GM18861 (cell line): Measurements from ENCODE around the gene AGBL4.
A peak's percentile ranks its signal among the peaks of the same experiment; 100 is the strongest.

Experiments used
- ATAC-seq: cut with Tn5 transposase; IDR thresholded peaks from one replicate; pipeline ENCODE4 v1.9.1; 2021; ENCODE audit not compliant: unreplicated experiment

AGBL4 gene

DNA sequence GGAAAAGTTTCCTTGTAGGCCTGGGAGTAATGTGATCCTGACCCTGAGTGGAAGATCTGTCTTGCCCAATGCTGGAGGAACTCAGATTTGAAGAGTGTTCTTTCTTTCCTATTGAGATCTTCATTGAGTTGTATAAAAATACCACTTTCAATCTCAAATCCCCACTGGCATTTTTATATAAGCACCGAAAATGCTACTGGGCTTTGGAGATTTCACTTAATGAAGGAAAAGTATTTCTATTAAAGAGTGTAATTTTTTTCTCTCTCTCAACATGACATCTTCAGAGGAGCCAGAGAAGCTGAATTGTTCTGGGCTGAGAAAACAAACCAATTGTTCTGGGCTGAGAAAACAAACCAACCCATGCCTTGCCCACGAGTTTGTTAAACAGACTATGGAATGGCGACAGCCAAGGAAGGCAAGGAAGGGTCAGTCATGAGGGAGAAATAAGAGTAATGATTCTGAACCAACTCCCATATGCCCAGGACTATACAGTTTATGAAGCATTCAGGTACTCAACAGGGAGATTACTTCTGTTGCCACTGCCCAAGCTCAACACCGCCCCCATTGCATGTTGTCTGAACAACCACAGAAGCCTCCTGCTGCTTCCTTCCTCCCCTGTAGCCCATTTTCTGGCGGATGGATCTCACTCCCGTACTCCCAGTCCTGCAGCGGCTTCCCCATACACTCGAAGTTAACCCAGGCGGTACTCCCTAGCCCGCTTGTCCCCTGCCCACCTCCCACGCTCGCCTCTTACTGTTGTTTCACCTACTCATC is 1350.2 kb downstream of the AGBL4 start:
- no peak for ATAC-seq

DNA sequence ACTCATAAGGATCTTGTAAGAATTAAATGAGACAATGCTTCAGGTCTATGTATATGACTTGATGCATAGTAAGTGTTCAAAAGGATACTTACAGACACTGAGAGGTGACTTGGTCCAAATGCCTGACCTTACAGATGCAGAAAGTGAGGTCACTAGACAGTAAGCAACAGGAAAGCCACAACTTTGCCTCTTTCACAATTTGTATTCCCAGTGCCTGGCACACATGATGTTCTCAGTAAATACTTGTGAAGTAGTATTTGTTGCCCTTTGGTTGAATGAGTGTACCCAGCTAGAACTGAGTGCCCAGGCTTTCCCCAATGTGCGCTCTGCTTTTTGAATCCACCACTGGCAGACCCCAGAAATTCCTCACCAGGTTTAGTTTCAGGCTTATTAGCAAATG is 1352.2 kb downstream of the AGBL4 start:
- ATAC-seq: no peak

DNA sequence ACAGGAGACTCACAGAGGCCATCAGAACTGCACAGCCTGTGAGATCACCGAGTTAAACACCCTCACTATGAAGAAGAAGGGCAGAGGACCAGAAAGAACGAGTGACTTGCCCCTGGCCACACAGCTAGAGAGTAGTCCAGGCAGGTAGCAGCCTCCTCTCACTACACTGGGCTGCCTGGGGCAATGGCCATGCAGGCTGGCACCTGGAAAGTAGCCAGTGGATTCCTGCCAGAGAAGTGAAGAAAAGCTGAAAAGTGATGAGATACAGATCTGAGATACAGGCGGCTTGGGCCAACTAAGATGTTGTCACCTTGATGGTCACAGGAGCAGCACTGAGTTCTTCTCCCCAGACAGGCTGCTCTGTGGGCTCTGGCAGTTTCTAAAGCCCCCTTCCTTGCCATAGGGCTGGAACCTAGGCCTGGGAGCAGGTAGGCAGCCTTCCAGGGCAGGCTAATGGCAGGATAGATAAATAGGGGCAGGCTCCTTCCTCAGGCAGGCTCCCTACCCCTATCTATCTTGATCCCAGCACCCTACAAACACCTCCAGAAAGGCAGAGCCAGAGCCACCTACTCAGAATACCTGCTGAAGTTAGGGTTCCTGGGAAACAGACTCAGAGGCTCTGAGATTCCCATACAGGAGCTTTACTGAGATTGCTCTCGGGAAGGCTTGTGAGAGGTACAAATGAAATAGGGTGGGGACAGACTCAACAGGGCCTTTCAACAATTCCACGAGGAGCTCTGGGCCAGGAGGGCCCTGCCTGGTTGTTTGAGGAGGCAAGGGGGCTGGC is 1353.3 kb downstream of the AGBL4 start:
- no peak for ATAC-seq

DNA sequence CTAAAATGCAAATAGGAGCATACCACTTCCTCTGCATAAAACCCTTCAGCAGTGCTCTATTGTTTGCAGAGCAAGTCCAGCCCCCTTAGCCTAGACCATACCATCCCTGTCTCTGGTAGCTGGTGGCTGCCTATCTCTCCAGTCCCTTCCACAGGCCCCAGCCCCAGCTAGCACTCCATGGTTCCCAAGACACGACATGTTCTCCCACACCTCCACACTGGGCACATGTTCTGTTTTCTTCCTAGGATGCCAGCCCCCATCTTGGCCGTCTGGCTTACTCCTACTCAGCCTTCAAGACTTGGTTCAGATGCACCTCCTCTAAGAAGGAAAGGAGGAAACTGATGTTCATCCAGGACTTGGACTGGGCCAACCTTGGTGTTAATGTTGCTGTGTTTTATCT is 1355.4 kb downstream of the AGBL4 start:
- no peak for ATAC-seq

DNA sequence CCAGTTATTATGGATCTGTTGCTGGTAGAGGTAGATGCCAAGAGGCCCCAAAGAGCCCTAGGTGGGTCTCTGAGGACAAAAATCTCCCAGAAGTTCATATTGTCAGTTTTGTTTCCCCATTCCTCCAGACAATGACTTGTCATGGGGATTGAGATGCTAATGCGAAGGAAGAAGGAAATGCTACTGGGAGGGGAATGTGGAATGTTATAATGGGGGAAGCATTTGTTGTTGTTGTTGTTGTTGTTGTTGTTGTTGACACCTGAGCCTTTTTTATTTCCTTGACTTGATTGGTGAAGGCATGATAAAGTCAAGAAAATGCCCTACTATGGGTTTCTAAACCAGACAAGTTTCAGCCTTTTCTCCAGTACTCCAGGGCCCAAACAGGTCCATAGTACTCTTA is 1356.0 kb downstream of the AGBL4 start:
- ATAC-seq: no peak

DNA sequence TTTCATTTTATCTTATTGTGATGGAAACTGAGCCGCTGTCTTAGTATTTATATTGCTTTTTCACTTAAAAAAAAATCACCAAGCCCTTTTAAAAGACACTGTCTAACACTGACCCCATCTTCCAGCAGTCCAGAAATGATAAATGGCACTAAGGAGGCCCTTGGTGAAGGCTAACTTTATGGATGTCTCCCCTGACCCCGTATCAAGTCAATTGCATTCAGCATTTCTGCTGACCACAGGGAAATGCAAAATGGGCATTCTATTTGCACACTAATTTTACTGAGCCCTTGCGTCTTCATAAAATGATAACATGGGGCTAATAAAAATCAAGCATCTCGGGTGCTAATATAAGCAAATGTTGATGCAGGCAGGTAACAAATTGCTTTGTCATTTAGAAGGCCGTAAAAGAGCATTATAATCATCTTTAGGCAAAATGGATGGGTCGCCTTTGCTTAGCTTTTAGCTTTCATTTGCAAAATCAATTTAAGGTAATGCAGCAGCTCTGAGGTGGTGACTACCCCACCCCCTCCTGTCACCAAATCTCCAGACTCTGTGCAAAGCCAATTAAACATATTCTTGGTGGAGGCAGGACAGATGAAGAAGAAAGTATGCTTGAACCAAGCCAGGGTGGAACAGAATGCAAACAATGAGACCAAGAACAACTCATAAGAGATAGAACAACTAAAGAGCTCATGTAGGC is 1357.9 kb downstream of the AGBL4 start:
- no peak for ATAC-seq

DNA sequence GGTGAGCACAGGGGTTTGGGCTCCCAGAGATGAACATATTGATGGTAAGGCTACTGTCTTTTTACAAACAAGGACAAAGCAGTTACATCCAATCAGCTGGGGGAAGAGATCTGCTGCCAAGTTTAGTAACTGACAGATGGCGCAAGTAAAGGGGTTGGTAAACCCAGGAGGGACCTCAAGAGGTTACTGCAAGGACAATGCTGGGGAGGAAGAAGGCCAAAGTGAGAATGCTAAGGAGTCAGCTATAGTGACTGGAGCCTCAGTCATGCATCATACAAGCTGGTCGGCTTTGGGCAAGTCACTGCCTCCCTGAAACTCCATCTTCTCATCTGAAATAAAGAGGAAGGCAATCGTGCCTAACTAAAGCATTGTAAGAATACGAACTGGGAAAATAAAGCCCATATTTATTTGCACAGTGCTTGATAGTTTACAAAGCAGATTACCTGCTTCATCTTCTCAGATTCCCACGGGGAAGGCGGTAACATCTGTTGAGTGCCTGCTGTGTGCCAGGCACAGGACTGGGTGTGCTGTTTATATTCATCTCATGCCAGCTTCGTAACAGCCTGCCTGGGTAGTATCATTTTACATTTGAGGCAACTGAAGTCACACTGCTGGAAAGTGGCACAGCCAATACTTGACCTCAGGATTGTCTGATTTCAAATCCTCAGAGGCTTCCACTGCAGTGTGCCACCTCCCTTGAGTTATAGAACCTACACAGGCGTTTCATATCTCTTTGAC is 1361.9 kb downstream of the AGBL4 start:
- no peak for ATAC-seq

DNA sequence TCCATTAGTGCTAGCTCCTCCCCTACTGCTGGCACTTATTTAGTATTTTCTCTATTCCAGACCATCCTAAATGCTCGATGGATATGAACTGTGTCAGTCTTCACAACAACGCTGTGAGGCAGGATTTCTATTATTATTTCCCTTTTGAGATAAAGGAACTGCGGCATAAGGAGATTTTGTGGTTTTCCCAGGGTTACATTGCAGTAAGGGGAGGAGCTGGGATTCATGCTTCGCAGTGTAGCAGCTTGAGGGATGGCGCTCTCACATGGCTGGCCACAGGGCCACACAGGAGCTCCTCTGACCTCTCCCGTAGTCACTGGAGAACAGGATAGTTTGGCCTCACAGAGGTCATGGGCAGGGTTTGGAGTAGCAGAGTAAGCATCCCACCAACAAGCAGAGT is 1364.0 kb downstream of the AGBL4 start:
- ATAC-seq: no peak

DNA sequence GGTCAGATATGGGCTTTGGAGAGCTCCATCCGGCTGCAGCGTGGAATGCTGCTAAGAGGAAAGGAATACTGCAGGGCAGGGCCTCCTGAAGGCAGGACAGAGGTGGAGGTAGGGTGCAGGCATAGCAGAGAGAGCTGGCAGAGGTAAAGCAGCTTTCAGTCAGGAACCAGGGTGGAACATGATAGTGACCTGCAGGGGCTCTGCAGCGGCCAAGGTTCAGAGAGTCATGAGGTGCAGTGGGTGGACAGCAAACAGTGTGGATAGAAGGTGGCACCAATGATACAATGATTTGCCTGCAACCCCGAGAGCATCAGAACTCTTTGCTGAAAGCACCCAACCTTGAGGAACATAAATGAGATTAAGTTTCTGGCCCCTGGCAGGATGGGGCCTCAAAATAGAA is 1366.3 kb downstream of the AGBL4 start:
- no peak for ATAC-seq

DNA sequence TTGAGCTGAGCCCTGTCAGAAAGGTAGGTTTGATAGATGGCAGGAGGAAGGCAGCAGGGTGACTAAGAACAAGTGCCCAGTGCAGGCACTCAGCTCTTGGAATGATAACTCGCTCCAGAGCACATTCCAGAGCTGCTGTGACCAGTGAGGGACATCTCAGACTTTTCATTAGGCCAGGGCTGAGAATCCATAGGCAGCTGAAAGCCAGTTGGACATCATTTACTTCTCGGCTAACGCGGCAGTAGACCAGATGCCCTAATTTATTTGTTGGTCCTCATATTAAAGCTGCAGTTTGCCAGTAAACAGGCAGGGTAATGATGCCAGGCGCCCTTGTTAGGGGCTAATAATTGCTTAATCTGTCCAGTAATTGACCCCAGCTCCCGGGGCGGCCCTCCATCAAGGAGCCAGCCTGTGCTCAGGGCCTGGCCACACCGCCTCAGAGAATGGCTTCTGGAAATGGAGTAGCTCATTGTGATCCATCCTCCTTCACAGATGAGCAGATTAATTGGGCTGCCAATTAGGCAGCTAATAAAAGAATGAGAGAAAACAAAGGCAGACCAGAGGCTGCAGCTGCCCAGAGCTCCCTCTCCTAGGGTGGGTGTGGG is 1369.0 kb downstream of the AGBL4 start:
- no peak for ATAC-seq

DNA sequence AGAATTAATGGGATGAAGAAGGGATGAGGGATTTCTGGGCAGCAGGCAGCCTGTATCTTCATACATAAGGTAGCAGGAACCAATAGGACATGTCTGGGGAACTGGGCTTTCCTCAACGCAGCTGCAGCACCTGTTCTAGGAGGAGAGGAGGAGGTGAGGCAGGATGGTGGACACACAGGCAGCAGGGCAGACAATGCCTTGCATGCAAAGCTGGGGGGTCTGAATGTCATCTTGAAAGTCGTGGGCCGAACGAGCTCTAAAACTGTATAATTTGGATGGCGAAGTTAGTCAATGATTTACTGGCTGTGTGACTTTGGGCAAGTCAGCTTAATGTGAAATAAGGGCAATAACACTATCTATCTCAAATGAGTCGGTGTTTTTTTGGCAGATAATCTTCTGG is 1371.4 kb downstream of the AGBL4 start:
- ATAC-seq: peak; percentile 48

DNA sequence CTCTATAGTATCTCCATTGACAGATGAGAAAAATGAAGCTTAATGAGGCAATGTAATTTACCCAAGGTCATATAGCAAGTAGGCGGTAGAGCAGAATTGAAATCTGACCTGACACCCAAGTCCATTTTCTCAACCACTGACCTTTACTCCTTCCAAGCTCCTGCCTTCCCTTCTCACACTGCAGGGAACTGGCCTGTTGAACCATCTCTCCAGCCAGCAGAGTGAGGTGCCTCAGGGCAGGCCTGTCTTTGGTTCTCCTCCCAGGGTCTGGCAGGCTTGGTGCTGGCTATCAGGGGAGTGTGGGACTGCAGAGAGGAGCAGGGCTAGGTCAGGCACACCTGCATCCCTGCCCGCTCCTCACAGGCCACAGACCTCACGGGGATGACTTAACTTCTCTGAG is 1373.9 kb downstream of the AGBL4 start:
- no peak for ATAC-seq

DNA sequence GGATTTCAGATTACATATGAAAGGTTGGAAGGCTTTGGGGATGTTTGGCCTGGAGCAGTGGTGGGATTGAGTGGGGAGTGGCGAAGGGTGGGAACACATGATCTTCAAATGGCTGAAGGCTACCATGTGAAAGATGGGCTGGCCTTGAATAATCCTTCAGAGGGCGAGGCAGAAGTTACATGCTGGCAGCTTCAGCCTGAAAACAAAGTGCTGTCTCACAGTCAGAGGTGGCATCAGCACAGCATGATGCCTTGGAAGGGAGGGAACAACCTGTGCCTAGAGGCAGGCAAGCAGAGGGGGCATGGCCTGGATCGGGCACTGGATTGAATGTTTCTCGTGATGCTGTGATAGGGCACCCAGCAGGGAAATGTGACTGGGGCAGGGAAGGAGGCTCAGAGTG is 1377.9 kb downstream of the AGBL4 start:
- no peak for ATAC-seq

DNA sequence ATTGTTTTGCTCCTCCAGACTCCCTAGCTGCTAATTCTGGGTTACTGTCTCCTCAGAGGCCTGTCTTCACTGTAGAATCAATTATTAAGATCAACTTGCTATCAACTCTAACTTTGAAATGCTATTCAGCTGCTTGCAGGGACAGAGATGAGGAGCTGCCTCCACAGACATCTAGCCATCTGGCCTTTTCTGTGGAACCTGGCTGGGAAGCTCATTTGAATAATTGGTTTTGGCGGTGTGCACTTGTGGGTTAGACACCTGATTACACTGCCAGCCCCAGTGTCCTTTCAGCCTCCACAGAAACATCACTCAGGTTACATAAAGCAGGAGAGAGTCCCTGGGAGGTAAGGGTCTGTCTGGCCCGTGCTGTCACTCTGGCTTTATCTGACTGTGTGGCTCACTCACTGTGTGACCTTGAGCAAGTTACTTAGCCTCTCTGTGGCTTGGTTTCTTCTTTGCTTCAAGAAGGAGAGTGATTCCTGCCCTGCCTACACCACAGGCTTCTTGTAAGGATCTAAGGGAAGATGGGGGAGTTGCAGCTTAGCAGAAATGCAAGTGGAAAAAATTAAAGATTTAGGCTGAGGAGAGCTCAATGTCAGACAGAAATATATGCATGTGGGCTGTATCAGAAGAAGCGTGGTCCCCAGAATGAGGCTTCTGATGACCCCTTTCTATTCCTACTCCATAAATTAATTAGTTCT is 1378.7 kb downstream of the AGBL4 start:
- ATAC-seq: no peak

DNA sequence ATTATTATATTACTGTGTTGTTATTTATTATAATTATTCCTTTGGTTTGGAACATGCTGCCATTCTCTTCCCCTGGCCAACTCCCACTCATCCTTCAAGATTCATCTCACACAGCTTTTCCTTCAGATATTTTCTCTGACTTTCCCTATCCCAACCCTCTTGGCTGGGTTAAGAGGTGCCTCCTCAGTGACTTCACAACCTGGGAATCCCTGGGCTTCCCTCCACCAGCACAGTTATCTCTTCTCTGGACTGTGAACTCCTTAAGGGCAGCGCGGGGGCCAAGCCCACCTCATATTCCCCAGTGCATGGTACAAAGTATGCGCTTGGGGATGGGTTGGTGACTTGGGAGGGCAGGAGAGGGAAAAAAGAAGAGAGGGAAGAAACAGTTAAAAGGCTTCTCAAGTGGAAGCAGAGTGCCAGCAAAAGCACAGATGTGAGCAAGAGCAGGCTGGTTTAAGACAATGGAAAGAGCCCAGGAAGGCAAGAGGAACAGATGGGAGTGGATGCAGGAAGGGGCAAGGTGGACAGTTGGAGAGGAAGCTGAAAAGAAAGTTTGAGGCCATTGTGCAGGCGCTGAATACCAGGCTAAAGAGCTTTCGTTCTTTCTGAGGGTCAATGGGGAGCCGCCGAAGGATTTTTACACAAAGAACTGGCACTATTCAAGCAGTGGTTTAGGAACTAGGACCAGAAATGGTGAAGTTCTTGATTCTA is 1379.4 kb downstream of the AGBL4 start:
- no peak for ATAC-seq

DNA sequence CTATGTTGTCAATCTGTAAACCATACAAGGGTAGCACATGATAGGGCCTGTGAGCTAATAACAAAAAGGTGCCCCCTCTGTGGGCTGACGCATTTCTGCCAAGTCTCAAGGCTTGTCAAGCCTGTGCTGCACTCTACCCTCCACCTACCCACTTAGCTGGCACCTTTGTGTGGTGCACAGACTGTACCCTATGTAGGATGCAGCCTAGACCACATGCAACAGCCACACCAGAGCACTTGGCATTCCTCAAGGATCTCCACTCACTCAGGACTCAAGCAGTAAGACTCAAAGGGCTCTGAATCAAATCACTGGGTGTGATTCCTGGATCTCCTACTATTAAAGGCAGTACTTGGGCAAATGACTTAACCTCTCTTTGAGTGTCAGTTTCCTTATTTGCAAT is 1380.6 kb downstream of the AGBL4 start:
- no peak for ATAC-seq

DNA sequence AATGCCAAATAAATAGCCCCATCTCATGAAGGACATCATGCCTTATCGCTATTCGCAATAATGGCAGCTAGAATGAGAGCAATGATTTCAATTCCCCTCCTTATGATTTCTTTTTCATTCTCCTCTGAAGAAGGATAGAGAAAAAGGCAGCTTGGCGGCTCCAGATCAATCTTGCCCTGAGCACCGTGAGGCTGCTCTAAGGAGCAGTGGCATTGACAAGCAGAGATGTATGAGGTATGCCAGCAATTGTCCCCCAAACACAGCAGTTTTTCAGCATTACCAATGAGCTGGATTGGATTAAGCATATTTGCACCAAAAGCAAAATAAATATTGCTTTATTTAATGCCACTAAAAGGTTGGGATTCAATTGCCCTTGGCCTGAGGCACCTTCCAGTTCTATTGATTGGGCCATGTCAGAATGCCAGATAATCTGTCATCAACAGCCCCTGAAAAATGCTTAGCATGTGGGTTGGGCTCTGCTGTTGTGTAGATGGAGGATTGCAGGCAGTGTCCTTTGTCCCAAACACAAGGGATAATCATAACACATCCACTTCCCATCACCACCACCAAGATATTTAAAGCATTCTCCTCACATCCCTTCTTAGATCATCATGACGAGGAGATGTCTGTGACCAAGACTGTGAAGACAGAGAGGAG is 1382.8 kb downstream of the AGBL4 start:
- ATAC-seq: no peak

DNA sequence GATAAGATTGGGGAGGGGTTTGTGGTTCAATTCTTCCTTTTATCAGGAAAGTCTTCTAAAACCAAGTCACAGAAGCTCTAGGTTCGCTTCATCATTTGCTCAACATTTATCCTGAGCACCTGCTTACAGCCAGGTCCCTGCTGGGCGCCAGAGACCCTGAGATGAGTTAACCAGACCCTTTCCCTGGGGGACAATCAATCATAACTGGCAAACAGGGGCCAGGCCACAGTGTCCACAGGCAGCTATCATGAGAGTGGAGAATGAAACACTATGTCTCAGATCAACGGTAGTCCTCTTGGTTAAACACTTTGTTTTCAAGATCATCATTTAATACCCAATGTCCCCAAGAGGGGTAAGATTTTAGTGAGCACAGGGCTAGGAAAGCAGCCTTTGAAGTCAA is 1393.9 kb downstream of the AGBL4 start:
- ATAC-seq: no peak

DNA sequence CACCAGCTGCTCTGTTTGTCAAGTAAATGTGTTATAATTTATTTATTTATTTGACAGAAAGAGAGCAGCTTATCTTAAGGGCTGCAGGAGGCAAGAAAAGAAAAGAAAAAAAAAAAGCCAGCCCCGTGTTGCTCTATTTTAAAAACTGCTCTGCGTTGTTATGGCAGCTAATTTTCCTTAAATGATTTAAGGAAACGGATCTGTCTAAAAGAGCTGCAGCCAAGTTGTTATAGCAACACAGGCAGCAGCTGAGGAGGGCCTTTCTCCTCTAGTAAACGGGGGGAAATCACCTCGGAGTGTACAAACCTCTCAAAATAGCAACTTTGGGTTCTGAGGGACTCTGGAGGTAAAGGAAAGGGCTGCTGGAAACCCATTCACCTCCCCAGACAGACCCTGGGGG is 1396.3 kb downstream of the AGBL4 start:
- no peak for ATAC-seq
